Activated CD8-positive, alpha-beta memory T cell treated with anti-CD3 and anti-CD28 coated beads for 1 hour (primary cell): ENCODE measurements around the gene DLG2.

Experiments used
- DNase-seq, 2 donors: peaks; one replicate each; pipeline ENCODE4 v3.0.0-alpha.2; 2020; ENCODE audit warnings: low read depth in 1 of 2; ENCODE audit errors: extremely low read depth in 1 of 2

Gene DLG2

DNA sequence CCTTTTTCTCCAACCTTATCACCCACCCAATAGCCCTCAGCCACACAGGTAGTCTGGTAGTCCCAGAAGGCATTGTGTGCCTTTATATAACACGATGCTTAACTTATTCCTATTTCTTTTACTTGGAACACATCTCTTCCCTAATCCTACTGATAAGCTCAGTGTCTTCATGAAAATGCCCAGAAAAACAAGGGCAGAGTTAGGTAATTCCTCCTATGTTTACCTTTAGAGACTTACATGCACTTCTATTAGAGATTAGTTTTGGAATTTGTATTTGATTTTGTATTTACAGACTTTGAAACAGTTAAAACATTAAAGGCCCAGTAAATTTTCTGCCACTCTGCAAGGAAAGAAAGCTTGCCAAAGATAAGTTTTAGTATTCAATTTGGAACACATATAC, 1703.2 kb downstream of the DLG2 start:
- DNase-seq, result no peak

DNA sequence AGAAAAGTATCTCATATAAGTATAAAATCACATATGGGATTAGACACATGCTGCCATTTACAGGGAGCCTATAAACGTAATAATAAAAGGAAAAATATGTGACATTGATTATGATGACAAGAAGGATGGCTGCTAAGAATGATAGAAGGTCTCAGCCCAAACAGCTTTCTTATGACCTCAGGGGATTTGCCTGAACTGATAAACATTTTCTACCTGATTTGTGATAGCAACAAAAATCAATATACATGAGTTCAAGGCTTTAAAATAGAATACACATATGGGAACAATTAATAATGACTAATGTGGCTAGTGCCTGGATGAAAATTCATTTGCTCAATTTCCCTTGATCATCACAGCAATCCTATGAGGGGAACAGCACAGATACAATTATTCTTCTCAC, 1704.2 kb downstream of the DLG2 start:
- no peak for DNase-seq

DNA sequence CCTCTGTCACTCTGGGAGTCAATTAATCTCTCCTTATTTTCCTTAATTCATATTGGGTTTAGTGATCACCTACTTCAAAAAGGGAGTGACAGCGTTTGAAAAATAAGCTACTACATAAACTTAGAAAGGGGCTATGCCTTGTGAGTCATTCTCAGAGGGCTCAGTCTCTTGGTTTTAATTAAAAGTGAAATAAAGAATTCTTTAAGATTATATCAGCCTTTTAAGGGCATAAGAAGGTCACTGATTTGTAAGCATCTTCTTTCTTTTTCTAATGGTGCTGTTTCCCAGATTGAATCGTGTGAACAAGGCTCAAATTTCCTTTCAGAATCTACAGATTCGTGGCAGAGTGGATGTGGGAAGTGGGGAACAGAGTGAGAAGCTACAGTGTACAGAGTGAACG, 1704.8 kb downstream of the DLG2 start:
- DNase-seq, result no peak

DNA sequence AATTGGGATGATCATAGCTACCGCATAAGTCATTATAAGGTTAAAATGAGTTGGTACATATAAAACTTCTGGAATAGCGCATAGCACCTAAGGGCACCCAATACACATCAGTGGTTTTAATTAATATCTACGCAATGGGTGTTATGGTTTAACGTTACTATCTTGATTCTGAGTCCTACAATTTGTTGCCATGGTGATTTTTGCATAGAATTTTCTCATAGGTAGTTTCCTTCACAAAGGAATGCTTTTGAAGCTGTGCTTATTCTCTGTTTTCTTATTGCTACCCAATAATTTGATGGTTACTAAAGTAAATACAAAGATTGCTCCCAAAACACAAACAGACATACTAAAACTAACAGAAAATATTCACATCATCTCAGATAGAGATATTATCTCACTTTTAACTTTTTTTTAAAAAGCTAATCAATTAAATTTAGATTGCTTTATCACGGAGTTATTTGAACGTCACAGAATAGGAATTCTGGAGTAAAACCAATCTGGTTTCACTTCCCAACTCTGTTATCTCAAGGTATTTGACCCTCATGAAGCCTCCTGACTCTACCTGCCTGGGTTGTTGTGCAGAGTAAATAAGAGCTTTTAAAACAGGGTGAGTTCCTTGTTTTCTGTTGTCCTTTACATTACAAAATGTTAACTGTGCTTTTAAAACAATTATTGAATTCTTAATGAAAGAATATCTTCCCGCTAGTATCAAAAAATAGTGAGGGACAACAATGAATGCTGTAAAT, 1705.5 kb downstream of the DLG2 start:
- no peak for DNase-seq

DNA sequence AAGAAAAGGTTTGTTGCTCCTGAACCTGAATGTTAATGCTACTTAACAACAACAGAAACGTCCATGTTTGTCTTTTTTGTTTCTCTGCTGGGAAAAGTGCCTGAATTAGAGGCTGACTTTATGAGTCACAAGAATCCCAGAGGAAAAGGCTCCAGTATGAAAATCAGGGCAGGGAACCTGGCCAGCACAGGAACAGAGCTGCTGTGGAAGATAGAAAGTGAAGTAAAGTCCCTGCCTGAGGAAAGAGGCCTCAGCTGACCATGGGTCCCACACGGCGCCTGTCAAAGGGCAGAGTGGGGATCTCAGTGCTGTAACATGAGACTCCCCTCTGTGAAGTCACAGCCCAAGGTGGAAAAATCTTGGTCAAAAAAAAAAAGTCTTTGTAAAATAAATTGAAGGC, 1708.7 kb downstream of the DLG2 start:
- DNase-seq, result no peak

DNA sequence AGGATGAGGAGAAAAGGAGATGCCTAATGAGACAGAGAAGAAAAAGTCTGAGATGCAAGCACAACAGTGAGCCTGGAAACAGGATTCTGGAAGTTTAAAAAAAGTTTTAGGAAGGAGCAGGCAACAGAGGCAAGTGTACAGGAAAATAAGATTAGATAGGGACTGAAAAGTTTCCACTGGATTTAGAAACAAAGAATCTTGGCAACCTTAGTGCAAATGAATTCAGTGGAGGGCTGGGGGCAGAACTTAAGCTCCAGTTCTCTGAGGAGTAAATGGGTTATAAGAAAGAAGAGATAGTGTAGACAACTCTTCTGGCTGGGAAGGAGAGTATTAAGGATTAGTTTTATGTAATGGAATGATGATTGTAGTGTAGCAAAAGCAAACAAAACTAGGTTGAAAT, 1712.1 kb downstream of the DLG2 start:
- DNase-seq, result no peak

DNA sequence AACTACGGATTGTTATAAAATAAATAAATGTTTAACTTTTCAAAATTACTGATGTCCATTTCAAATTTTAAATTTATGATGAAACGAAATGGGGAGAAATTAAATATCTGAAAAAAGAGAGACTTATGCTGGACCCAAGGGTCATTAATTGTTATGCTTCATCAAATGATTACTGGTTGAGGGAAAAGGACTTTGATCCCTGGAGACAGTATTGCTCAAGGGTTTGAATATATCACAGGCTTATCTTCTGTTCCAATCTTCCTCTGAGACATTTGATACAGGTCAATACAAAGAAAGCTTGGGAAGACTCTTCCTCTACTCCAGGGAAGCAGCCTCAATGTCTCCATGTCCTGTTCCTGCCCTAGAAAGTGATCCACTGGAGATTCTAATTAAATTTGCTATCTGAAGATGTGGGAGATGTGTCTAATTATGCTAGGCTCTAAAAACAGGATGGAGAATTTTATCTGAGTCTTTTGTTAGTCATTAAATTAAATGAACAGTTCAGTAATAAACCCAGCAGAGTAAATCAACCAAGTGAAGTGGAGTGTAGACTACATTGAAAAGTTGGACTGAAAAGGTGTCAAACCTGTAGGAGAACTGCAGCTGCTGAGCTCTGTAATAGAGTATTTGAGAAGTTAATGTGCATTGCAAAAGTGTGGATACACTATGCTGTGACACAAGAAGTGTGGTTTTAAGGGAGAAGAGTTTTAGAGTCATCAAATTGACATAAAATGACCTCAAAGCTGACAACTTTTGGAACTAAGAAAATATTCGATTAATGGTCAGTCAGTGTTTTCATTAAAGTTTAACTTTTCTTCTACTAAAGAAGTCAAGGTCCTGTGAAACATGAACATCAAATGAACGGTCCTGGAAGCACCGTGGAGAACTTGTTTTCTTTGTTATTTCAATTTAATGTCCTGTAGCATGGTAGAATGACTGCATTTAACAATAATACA, 1717.3 kb downstream of the DLG2 start:
- no peak for DNase-seq

DNA sequence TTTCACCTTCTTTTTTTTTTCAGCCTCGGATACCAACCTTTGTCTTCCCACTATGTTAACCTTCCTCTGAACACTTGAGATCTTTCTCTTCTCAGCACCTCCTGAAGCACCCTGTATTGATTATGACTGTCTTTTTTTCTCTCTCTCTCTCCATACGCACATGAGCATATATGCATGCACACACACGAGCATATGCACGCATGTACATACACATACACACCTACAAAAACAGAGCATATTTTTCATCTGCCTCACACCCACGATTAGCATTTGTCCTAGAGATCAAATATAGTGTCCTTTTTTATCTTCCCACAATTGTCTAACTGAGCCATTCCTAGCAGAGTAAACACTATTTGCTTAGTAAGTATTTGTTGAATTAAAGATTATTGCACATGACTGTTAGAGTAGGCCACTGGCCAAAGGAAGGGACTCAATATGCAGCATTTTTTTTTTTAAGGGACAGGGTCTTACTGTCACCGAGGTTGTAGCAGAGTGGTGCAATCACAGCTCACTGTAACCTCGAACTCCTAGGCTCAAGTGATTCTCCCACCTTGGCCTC, 1718.8 kb downstream of the DLG2 start:
- DNase-seq, result no peak

DNA sequence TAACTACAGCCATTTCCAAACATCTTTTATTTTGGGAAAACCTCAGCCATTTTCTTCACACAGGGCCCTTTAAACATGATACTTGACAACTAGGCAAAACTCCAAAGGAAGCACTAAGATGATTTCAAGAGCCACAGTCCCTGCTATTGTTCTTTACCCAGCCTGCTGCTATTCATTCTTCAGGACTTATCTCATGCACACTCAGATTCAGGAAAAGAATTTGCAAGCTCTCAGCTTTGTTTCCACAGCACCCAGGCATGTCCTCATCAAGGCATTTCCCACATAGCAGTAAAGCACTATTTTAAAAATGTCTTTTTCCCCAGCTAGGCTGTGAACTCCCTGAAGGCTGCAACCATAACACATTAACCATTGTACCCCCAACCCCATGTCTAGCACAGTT, 1731.6 kb downstream of the DLG2 start:
- DNase-seq, result no peak

DNA sequence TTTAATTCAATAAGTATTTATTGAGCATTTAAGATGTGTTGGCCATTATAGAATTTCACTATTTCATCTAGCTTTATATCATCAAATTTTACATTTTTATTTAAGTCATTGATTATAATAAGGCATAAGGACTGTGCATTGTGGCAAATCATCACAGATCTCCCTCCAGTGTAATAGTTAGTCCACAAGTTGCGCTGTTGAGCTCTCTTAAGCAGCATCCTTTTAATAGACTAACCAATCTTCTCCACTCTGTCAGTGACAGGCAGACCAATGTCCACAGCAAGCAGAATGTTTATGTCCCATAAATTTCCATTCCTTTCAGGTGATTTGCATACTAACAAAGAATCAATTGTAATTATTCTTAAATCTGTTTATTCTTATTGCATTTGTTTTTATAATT, 1745.7 kb downstream of the DLG2 start:
- DNase-seq, result no peak

DNA sequence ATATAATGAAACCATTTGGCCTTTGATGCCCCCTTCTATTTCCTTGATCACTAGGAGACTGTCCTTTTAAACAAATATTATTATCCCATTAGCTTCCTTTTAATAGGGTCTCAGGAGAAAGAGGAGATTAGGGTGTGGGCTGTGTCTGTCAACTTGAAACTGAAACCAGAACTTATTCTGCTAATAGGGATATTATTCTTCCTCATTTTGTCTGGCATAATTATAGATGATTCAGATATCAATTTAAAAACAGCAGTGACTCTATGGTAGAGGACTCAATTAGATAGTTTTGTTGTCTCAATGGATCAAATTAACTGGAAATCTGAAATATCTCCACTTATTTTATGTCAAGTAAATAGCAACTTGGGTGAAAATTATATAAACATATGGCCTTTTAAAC, 1756.1 kb downstream of the DLG2 start:
- DNase-seq, result no peak

DNA sequence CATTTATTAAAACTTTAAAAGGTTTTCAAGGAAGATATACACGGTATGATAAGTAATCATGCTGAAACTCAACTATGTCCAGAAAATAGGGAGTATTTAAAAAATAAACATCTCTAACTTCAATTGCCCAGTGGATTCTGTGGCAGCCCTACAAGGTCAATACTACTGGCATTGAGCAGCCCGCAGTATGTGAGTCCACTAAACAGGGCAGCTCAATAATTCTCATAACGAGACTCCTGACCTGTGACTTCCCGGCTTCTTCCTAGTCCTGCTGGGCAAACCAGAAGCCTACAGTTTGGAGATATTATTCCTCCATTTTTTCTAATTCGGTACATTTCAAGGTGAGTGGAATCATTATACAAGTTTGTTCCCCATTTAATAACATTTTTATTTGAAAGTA, 1760.5 kb downstream of the DLG2 start:
- no peak for DNase-seq

DNA sequence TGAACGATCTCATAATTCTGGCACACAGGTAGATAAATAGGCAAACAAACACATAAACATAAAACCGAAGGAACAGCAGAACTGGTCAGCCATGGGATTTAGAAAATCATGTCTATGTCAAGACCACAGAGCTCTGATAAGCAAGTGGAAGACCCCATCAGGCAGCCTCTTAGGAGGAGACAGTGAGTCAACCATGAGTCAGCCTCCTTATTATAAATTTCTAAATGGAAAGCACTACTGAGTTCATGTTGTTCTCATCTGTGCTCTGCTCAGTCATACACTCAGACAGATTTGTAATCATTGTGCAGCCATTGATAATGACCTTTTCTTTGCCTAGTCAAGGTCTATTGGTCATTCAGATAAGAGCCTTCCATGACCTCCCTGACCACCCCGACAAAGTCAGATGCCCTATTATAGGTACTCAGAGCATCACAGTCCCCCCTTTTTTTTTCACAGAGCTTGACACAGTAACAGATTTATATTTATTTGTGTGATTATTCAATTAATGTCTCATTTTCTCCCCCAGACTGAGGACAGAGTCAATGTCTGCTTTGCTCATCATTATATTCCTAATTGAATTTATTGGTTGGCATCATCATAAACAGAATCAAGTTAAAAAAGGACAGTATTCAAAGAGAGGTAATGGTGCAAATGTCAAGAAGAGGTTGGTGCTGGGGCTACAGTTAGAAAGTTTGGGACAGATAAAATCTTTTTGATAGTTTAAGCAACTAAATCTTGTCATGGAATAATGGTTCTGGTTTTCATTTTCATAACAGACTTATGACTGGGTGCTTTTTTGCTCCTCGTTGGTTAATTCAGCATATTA, 1761.3 kb downstream of the DLG2 start:
- no peak for DNase-seq

DNA sequence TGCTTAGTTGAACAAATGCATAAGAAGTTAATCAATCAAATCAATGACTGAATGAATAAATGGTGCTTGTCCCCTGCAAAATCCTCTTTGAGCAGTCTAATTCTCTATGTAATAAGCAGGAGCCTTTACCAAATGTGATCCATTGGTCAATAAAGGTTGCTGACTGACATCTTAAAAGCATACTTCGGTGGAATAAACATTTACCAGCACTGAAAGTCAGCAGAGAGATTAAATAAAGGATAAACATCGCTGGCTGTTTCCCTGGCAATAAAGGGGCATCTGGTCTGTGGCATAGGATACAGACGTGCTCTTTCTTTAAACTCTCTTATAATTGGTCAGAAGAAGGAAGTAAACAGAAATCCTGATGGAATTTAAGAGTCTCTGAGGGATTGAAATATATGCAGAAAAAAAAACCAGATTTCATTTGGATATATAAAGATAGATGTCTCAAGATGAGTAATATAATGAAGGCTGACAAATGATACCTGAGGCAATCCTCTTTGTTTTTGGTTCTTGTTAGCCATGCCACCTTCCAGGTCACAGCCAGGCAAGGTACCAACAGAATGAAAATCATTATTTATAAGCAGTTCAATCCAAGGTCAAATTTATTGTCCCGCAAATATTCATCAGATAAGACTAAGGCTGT, 1762.6 kb downstream of the DLG2 start:
- no peak for DNase-seq

DNA sequence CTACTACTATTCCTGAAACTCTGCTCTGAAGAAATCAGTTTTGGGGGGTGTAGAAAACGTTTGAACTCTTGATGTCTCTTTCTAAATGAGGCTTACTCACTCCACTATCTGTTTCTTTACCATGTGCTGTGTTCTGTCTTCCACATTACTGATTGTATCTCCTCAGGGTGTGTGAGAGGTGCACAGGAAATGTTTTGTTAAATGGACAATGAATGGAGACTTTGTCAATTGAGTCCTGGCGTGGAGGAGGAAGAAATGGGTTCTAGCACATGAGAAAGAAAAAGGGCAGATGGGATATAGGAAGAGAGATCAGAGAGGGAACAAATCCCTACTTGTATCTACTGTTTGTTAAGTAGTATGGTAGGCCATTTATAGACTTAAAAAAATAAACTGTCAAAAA, 1763.9 kb downstream of the DLG2 start:
- DNase-seq, result no peak

DNA sequence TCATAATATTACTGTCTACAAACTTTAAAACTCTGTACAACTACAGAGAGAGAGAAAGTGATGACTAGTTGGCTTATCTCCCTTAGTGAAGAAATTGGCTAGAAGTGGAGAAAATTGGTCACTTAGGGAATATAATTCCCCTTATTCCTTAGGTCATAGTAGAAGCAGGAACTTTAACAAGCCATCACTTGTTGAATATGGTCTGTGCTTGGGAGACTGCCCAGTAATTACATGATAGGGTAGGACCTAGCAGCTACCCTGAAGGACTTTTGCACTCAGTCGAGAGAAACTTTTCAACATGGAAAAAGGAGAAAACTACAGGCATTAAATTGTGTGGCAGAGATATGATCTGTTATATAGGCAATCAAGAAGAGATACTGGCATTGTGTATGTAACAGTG, 1764.5 kb downstream of the DLG2 start:
- DNase-seq, result no peak

DNA sequence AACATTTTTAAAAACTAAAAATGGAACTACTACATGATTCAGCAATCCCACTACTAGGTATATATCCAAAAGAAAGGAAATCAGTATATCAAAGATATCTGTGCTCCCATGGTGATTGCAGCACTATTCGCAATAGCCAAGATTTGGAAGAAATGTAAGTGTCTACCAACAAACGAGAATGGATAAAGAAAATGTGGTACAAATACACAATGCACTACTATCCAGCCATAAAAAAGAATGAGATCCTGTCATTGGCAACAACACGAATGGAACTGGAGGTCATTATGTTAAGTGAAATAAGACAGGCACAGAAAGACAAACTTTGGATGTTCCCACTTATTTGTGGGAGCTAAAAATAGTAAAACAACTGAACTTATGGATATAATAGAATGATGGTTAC, 1765.1 kb downstream of the DLG2 start:
- DNase-seq, result no peak

DNA sequence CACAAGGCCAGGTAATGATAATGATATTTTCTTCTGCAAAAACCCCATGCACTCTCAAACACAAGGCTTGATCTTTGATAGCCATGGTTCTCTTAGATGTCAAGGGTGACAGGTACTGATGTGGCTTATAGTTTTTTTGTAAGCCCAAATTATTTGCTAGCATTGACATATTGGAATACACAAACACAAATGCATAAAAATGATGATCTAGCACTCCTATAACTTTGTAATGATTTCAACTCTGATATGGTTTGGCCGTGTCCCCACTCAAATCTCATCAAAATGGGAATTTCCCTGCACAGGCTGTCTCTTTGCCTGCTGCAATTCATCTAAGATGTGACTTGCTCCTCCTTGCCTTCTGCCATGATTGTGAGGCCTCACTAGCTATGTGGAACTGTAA, 1768.5 kb downstream of the DLG2 start:
- DNase-seq, result no peak

DNA sequence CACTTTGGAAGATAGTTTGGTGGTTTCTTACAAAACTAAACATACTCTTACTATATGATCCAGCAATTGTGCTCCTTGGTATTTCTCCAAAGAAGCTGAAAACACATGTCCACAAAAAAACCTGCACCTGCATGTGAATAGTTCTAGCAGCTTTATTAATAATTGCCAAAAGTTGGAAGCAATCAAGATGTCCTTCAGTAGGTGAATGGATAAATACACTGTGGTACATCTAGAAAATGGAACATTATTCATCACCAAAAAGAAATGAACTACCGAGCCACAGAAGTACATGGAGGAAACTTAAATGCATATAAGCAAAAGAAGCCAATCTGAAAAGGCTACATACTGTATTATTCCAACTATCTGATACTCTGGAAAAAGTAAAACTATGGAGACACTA, 1771.9 kb downstream of the DLG2 start:
- no peak for DNase-seq

DNA sequence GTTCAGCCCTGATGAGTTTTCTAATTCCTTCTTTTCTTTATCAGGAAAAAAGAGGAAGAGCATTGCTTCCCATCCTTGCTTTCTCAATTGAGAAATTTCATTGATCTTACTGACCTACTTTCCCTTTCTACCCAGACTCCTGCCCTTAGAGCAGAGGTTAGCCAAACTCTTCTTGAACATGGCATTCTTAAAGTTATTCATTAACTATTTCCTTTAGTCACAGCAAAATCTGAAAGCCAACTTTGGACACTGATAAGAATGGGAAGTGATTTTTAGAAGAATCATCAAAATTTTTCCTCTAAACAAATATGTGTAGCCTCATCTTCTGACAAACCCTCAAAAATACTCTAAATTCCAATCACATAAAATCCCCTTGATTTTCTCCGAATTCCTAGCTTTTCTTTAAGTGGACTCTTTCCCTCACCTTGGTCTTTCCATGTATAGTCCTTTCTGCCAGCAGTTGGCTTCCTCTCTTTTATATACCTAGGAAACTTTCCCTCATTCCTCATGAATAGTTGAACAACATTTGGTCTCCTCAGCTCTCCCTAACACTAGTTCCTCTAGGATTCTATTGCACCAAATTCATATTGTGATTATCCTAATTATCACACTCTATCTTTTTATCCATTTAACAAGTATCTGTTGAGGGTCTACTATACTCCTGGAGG, 1774.2 kb downstream of the DLG2 start:
- DNase-seq, result no peak
